Activated CD8-positive, alpha-beta T cell treated with anti-CD3 and anti-CD28 coated beads for 36 hours (primary cell): ENCODE data around the gene LBHD2. TPM values are rescaled to one million over a fixed set of nuclear protein-coding genes. Genes with fewer than 3 reads are reported as not detected.

ENCODE experiments used
- ATAC-seq: fragments of 200-7000 bp; cut with Tn5 transposase; one replicate; pipeline ENCODE4 v1.10.0; 2021; ENCODE audit warnings: mild to moderate bottlenecking, moderate library complexity
- CTCF ChIA-PET: fragments of 350-600 bp; sonication (Branson Sonifier 250); formaldehyde crosslinking; loops from one replicate; lab custom pipeline; 2021; ENCODE audit warnings: antibody characterized with exemption; lab: Charles Lee
- POLR2A ChIA-PET: fragments of 350-600 bp; sonication (Branson Sonifier 250); formaldehyde crosslinking; loops from one replicate; lab custom pipeline; 2021; ENCODE audit warnings: antibody characterized with exemption; lab: Charles Lee
- DNase-seq: peaks from one replicate; pipeline ENCODE4 v3.0.0-alpha.2; 2020
- H3K27ac Mint-ChIP-seq: one replicate; pipeline ENCODE4 v1.8.0; 2021; ENCODE audit warnings: mild to moderate bottlenecking, mixed read lengths
- H3K27me3 Mint-ChIP-seq: one replicate; pipeline ENCODE4 v1.8.0; 2021; ENCODE audit warnings: mixed read lengths
- H3K36me3 Mint-ChIP-seq: one replicate; pipeline ENCODE4 v1.8.0; 2021; ENCODE audit warnings: low read depth, mixed read lengths
- H3K4me1 Mint-ChIP-seq: one replicate; pipeline ENCODE4 v1.8.0; 2021; ENCODE audit warnings: low read depth, mixed read lengths
- H3K4me3 Mint-ChIP-seq: one replicate; pipeline ENCODE4 v1.8.0; 2021; ENCODE audit warnings: mild to moderate bottlenecking, moderate library complexity, mixed read lengths
- H3K9me3 Mint-ChIP-seq: one replicate; pipeline ENCODE4 v1.8.0; 2021; ENCODE audit warnings: mixed read lengths
- intact Hi-C: fragments of 100-400 bp; cut with micrococcal nuclease; formaldehyde crosslinking; loops from one replicate; pipeline ENCODE4 v1.10.0; 2022
- total RNA-seq, 2 experiments: library from RNA; stranded (reverse); gene quantifications; one replicate each; pipeline ENCODE4 v1.2.3, GENCODE V29; 2021
- TF ChIP-seq, protein P1 (sequence below): fragments of 200-600 bp; IDR thresholded peaks from one replicate; pipeline ENCODE4 v1.8.0; 2022; ENCODE audit warnings: antibody characterized with exemption, mild to moderate bottlenecking

Gene LBHD2
- total RNA-seq, 2 experiments from 2014 or later: not detected

DNA sequence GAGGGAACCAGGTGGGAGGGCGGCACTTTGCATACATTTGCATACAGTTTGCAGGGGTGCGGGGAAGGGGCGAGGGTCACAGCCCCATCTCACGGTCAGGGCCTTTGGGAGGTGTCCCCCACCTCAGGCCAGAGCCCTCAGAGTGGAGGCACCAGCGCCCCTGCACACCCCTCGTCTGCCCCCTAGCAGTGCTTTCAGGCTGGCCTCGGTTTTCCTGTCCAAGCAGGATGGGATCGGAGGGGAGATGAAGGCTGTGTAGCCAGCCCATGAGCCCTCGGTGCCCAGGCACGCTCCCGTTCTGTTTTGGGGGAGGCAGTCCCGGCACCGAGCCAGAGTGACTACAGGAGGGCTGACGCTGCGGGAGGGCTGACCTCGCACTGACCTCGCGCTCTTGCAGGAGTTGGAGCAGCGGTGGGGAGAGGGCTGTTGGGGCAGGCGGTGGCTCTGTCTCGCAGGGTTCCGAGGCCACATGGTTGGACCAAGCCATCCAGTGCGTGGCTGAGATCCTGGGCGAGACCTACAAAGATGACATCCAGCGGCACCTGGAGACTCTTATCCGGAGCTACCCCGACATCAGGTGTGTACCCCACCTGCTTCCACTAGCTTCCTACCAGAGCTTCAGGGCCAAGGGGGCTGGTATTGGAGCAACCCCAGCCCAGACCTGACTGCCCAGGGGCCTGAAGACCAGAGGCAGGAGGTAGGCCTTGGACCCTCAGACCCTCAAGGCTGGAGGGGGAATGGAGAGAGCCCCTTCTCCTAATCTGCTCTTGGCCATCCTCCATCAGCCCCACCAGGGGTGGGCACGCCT is 24.1 kb downstream of the LBHD2 start:
- TF ChIP-seq, protein P1, sequence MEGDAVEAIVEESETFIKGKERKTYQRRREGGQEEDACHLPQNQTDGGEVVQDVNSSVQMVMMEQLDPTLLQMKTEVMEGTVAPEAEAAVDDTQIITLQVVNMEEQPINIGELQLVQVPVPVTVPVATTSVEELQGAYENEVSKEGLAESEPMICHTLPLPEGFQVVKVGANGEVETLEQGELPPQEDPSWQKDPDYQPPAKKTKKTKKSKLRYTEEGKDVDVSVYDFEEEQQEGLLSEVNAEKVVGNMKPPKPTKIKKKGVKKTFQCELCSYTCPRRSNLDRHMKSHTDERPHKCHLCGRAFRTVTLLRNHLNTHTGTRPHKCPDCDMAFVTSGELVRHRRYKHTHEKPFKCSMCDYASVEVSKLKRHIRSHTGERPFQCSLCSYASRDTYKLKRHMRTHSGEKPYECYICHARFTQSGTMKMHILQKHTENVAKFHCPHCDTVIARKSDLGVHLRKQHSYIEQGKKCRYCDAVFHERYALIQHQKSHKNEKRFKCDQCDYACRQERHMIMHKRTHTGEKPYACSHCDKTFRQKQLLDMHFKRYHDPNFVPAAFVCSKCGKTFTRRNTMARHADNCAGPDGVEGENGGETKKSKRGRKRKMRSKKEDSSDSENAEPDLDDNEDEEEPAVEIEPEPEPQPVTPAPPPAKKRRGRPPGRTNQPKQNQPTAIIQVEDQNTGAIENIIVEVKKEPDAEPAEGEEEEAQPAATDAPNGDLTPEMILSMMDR: no peak
- peaks cover 6% of the 10 kb centered on the region for H3K4me1 Mint-ChIP-seq
- intact Hi-C loops: loop anchor here (10.0 kb wide), 1 partner anchor 187 kb away; no protein-coding TSS in a partner anchor
- POLR2A ChIA-PET: no interaction called here
- ATAC-seq: no peak
- peaks cover 14% of the 10 kb centered on the region for H3K27me3 Mint-ChIP-seq
- no peak overlapping the region for H3K4me3 Mint-ChIP-seq
- CTCF ChIA-PET: no interaction called here
- no peak overlapping the region for H3K27ac Mint-ChIP-seq
- no peaks in the 10 kb centered on the region for H3K9me3 Mint-ChIP-seq
- H3K36me3 Mint-ChIP-seq: no peaks in the 10 kb centered on the region
- no peak for DNase-seq

DNA sequence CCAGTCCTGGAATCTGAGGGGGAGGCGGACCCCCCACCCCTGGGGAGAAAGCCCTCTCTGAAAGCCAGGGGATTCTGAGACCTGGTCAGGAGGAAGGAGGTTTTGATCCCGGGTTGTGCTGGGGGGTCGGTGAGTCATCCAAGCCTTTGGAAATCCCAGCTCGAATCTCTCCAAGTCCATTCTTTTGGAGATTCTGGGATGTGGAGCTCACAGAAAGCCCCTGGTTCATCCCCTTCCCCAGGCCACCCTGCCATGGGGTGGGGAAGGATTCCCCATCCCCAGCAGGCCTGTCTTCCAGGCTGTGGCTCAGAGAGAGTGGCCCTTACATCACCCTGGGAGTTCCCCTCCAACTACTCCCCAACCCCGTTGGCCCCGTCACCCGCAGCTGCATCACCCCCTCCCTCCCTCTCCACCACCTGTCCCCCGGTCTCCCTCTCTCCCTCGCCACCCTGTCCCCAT is 24.8 kb downstream of the LBHD2 start:
- Mint-ChIP-seq H3K36me3 (no peaks in the 10 kb centered on the region), H3K4me1 (peaks cover 6% of the 10 kb centered on the region), H3K27ac (peak overlapping the region; percentile 38), H3K27me3 (peaks cover 9% of the 10 kb centered on the region), H3K4me3 (no peak overlapping the region), H3K9me3 (no peaks in the 10 kb centered on the region)
- intact Hi-C loops: loop anchor here (10.0 kb wide), 1 partner anchor 186 kb away; no protein-coding TSS in a partner anchor
- TF ChIP-seq, protein P1: no peak
- CTCF ChIA-PET: no interaction called here
- DNase-seq: peak; percentile 72
- POLR2A ChIA-PET: no interaction called here
- peak; percentile 77 for ATAC-seq

DNA sequence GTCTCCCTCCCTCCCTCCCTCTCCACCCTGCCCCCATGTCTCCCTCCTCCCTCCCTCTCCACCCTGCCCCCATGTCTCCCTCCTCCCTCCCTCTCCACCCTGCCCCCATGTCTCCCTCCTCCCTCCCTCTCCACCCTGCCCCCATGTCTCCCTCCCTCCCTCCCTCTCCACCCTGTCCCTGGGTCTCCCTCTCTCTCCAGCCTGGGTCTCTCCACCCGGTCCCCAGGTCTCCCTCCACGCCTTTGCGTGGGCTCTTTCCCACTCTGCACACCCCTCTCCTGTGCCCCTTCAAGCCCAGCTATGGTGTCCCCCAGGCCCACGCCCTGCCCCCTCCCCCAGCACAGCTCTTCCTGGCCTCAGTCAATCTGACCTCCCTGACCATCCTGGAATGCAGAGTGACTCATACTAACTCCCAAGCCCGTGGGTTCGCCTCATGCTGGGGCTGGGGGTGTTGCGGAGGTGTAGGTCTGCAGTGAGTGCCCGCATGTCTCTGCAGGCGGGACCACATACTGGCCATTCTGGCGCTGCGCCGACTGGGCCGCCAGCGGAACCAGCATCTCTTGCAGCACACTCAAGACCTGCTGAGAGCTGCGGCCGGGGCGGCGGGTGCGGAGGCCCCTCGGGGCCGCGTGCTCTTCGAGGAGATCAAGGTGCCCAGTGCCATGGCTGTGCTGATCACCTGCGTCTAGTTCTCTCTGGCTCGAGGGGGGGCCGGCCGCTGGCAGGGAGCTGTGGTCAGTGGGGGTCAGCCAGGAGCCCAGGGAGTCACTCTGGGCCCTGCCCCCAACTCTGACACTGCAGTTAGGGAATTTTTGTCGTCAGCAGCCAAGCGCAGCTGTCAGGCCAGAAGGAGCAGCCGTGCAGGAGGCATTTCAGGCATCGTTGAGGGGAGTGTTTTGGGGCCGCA is 25.8 kb downstream of the LBHD2 start:
- no peak for DNase-seq
- peaks cover 6% of the 10 kb centered on the region for H3K4me1 Mint-ChIP-seq
- H3K27ac Mint-ChIP-seq: no peak overlapping the region
- H3K36me3 Mint-ChIP-seq: no peaks in the 10 kb centered on the region
- no peaks in the 10 kb centered on the region for H3K9me3 Mint-ChIP-seq
- intact Hi-C loops: loop anchor here (10.0 kb wide), 1 partner anchor 185 kb away; no protein-coding TSS in a partner anchor
- ATAC-seq: no peak
- peaks cover 7% of the 10 kb centered on the region for H3K27me3 Mint-ChIP-seq
- H3K4me3 Mint-ChIP-seq: no peak overlapping the region
- ChIA-PET CTCF (no interaction called here), POLR2A (no interaction called here)
- TF ChIP-seq, protein P1: no peak

DNA sequence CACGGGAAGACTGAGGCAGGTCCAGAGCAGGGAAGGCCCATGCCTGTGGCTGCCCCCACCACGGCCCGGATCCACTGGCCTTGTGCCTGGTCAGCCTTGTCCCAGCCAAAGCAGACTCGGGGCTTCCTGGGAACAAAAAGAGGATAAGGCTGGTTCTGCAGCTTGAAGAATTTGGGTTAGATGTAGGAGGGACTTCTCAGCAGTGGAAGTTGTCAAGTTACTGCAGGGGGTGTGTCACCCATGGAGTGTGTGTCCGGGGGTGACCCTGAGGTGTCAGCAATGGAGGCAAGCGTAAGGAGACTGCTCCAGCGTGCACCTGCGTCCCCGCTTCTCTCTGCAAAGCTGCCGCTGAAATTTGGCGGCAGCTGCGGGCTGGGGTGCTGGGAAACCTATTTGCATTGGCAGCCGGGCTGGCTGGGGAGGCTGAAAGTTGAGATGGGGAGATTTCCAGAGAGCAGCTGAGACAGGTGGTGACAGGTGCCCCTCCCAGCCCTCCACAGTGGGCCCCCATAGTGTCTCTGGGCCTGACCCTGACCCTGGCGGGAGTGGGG is 26.7 kb downstream of the LBHD2 start:
- Mint-ChIP-seq H3K4me1 (peaks cover 7% of the 10 kb centered on the region), H3K36me3 (no peaks in the 10 kb centered on the region), H3K27me3 (peaks cover 2% of the 10 kb centered on the region), H3K27ac (no peak overlapping the region), H3K9me3 (no peaks in the 10 kb centered on the region), H3K4me3 (no peak overlapping the region)
- DNase-seq (no peak), ATAC-seq (no peak)
- intact Hi-C loops: no loop called here
- ChIA-PET POLR2A (no interaction called here), CTCF (no interaction called here)
- TF ChIP-seq, protein P1: no peak
